ENCODE results near the gene MEAK7. TPM values are rescaled to one million over a fixed set of nuclear protein-coding genes. Genes with fewer than 3 reads are reported as not detected.

The MEAK7 gene
- total RNA-seq, 1 experiment from 2014 or later, result 19.2 TPM

- H2AFZ ChIP-seq (ENCODE audit: low read length), result no peak overlapping the region
- ChIA-PET POLR2A (ENCODE audit: unreplicated experiment) (interaction anchor here (0.6 kb wide), 1 partner anchor 27 kb away, joined by 5 read pairs; no protein-coding TSS in a partner anchor), CTCF (no interaction called here)
- DNase-seq (no peak), ATAC-seq (no peak)
- no peak overlapping the region for H3K4me3 ChIP-seq (ENCODE audit: low read length)
- TF ChIP-seq EZH2phosphoT487 (IDR thresholded peaks at IDR 0.05; ENCODE audit: borderline replicate concordance, low read length), result no peak
- peaks cover 8% of the 10 kb centered on the region; the same call in 1 of the 2 replicates for H3K4me1 ChIP-seq (ENCODE audit: insufficient read depth, low read length)
- H3K9me3 ChIP-seq (ENCODE audit: low read length), result no peaks in the 10 kb centered on the region
- H3K36me3 ChIP-seq (ENCODE audit: low read depth, low read length), result no peaks in the 10 kb centered on the region; the same call in 1 of the 2 replicates
- no peaks in the 10 kb centered on the region for H3K27me3 ChIP-seq (ENCODE audit: low read length)
- H4K20me1 ChIP-seq (ENCODE audit: low read length), result no peaks in the 10 kb centered on the region
- no peaks in the 10 kb centered on the region for H3K79me2 ChIP-seq (ENCODE audit: low read length)
- H3F3A ChIP-seq (ENCODE audit: low read length, unreplicated experiment), result no peaks in the 10 kb centered on the region
- intact Hi-C loops (cut with micrococcal nuclease), result no loop called here
- H3K9ac ChIP-seq (ENCODE audit: low read length), result no peak overlapping the region
- H3K27ac ChIP-seq (ENCODE audit: low read length), result no peak overlapping the region
- H3K4me2 ChIP-seq (ENCODE audit: low read length), result no peak overlapping the region
- no TSS peak for BruUV-seq (replicated peaks)
- no peaks in the 10 kb centered on the region for H3K9me2 ChIP-seq (replicated peaks; ENCODE audit: low read length)
These were observed 42.8 kb downstream of the MEAK7 start for GRCh38 chr16:84461413-84462295.

DNA sequence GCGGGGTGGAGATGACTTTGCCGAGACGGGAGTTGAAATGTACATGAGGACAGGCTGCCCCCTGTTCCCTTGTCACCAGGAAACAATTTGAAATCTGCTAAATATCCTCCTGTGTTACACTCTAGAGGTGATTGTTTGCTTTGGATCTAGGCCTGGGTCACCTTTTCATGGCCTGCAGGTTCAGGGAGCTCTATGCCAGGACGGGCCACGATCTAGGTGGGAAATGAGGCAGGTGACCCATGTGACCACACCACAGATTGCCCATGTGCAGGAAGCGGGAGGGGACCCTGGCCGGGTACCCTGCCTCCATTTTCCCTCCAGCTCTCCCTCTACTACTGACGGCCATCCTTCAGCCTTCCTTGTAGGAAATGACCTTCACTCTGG, 43.4 kb downstream of the MEAK7 start:
- H3K4me1 ChIP-seq (ENCODE audit: insufficient read depth, low read length), result peaks cover 8% of the 10 kb centered on the region; the same call in 1 of the 2 replicates
- no peak overlapping the region for H3K9ac ChIP-seq (ENCODE audit: low read length)
- intact Hi-C loops (cut with micrococcal nuclease), result no loop called here
- H3K27ac ChIP-seq (ENCODE audit: low read length), result no peak overlapping the region
- no peaks in the 10 kb centered on the region for H3F3A ChIP-seq (ENCODE audit: low read length, unreplicated experiment)
- H3K4me2 ChIP-seq (ENCODE audit: low read length), result no peak overlapping the region
- H3K36me3 ChIP-seq (ENCODE audit: low read depth, low read length), result no peaks in the 10 kb centered on the region
- no peaks in the 10 kb centered on the region for H3K79me2 ChIP-seq (ENCODE audit: low read length)
- H3K27me3 ChIP-seq (ENCODE audit: low read length), result no peaks in the 10 kb centered on the region
- H2AFZ ChIP-seq (ENCODE audit: low read length), result no peak overlapping the region
- H3K9me3 ChIP-seq (ENCODE audit: low read length), result no peaks in the 10 kb centered on the region
- BruUV-seq (replicated peaks), result no TSS peak
- no peak for DNase-seq
- TF ChIP-seq EZH2phosphoT487 (IDR thresholded peaks at IDR 0.05; ENCODE audit: borderline replicate concordance, low read length), result no peak
- no peak for TF ChIP-seq CTCF (conservative IDR thresholded peaks at IDR 0.05; ENCODE audit: low read depth, low read length)
- TF ChIP-seq EZH2 (IDR thresholded peaks at IDR 0.05; ENCODE audit: low read length, unreplicated experiment), result no peak
- ATAC-seq, result no peak
- ChIA-PET CTCF (no interaction called here), POLR2A (ENCODE audit: unreplicated experiment) (no interaction called here)
- no peak overlapping the region for H3K4me3 ChIP-seq (ENCODE audit: low read length)
- H3K9me2 ChIP-seq (replicated peaks; ENCODE audit: low read length), result no peaks in the 10 kb centered on the region
- no peaks in the 10 kb centered on the region for H4K20me1 ChIP-seq (ENCODE audit: low read length)

GRCh38 chr16:84460406-84461028, 43.9 kb downstream of the MEAK7 start:
- DNase-seq, result no peak
- H3K4me2 ChIP-seq (ENCODE audit: low read length), result no peak overlapping the region
- ChIA-PET CTCF (no interaction called here), POLR2A (ENCODE audit: unreplicated experiment) (no interaction called here)
- no peaks in the 10 kb centered on the region for H3K9me2 ChIP-seq (replicated peaks; ENCODE audit: low read length)
- no peak for ATAC-seq
- no peak overlapping the region for H3K27ac ChIP-seq (ENCODE audit: low read length)
- H2AFZ ChIP-seq (ENCODE audit: low read length), result no peak overlapping the region
- no peaks in the 10 kb centered on the region for H3F3A ChIP-seq (ENCODE audit: low read length, unreplicated experiment)
- TF ChIP-seq EZH2phosphoT487 (IDR thresholded peaks at IDR 0.05; ENCODE audit: borderline replicate concordance, low read length) (no peak), CTCF (conservative IDR thresholded peaks at IDR 0.05; ENCODE audit: low read depth, low read length) (no peak), EZH2 (IDR thresholded peaks at IDR 0.05; ENCODE audit: low read length, unreplicated experiment) (no peak)
- H3K79me2 ChIP-seq (ENCODE audit: low read length), result no peaks in the 10 kb centered on the region
- H3K4me1 ChIP-seq (ENCODE audit: insufficient read depth, low read length), result peaks cover 8% of the 10 kb centered on the region; the same call in 1 of the 2 replicates
- no peaks in the 10 kb centered on the region for H3K9me3 ChIP-seq (ENCODE audit: low read length)
- intact Hi-C loops (cut with micrococcal nuclease), result no loop called here
- H3K4me3 ChIP-seq (ENCODE audit: low read length), result no peak overlapping the region
- no TSS peak for BruUV-seq (replicated peaks)
- H3K27me3 ChIP-seq (ENCODE audit: low read length), result no peaks in the 10 kb centered on the region
- H3K36me3 ChIP-seq (ENCODE audit: low read depth, low read length), result no peaks in the 10 kb centered on the region
- no peaks in the 10 kb centered on the region for H4K20me1 ChIP-seq (ENCODE audit: low read length)
- H3K9ac ChIP-seq (ENCODE audit: low read length), result no peak overlapping the region
